Measurements from ENCODE around the gene SULT4A1. TPM values are rescaled to one million over a fixed set of nuclear protein-coding genes. Genes with fewer than 3 reads are reported as not detected.

The SULT4A1 gene
- total RNA-seq, 4 donors from 2014 or later: not detected

DNA sequence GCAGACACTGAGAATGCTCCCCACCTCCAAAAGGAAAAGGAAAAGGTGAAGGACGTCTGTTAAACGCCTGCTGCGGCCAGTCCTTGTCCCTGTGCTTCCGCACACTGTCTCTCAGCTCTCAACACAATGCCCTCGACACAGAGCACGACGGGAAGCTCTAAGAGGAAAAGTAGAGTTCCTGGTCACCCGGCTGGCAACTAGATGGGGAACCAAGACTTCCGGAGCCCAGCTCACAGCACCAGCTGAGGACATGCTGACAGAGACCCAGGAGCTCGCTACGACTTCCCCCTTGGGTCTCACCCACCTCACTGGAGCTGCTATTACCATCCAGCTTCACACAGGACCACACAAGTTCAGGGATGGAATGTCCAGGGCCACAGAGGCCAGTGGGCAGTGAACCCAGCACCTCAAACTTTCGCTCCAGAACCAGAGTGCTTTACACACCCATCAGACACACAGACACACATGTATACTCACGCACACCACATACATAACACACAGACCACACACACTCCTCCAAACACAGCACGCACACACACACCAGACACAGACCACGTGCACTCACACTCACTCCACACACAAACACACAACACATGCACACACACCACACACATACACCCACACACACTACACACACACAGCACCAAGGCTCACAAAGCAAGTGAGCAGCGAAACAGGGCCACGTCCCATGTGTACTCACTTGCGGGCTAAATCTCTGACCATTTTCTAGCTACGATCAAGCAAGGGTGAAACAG, 9.6 kb downstream of the SULT4A1 start:
- Histone ChIP-seq H3K4me1 (no peaks in the 10 kb centered on the region), H3K27ac (no peak overlapping the region), H3K9me3 (peaks cover 0 to 4% (median 0%) of the 10 kb centered on the region in 3 donors), H3K4me3 (no peak overlapping the region), H3K36me3 (no peaks in the 10 kb centered on the region), H3K27me3 (peaks cover 0 to 87% (median 0%) of the 10 kb centered on the region in 4 donors)
- TF ChIP-seq, protein P1, sequence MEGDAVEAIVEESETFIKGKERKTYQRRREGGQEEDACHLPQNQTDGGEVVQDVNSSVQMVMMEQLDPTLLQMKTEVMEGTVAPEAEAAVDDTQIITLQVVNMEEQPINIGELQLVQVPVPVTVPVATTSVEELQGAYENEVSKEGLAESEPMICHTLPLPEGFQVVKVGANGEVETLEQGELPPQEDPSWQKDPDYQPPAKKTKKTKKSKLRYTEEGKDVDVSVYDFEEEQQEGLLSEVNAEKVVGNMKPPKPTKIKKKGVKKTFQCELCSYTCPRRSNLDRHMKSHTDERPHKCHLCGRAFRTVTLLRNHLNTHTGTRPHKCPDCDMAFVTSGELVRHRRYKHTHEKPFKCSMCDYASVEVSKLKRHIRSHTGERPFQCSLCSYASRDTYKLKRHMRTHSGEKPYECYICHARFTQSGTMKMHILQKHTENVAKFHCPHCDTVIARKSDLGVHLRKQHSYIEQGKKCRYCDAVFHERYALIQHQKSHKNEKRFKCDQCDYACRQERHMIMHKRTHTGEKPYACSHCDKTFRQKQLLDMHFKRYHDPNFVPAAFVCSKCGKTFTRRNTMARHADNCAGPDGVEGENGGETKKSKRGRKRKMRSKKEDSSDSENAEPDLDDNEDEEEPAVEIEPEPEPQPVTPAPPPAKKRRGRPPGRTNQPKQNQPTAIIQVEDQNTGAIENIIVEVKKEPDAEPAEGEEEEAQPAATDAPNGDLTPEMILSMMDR (IDR thresholded peaks at IDR 0.05): no peak
- TF ChIP-seq POLR2A (IDR thresholded peaks at IDR 0.05): no peak
- DNase-seq: no peak
- intact Hi-C loops (cut with DNase I): no loop called here
- WGBS, 2 donors: 74 to 76% methylated on average over 8 to 12 of the region's 19 CpGs

DNA sequence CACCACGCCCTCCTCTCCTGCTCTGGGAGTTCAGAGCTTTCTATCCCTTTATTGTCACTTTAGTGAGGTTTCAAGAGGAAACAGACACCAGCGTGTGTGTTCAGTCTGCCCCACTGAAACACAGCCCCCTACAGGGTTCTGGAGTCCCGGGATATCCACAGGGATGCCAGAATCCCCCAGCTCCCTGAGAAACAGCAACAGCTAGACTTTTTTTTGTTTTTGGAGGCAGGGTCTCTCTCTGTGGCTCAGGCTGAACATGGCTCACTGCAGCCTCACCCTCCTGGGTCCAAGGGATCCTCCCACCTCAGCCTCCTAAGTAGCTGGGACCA, 10.4 kb downstream of the SULT4A1 start:
- H3K36me3 ChIP-seq: no peaks in the 10 kb centered on the region
- WGBS, 2 donors: 36 to 43% methylated on average over 3 of the region's 3 CpGs

DNA sequence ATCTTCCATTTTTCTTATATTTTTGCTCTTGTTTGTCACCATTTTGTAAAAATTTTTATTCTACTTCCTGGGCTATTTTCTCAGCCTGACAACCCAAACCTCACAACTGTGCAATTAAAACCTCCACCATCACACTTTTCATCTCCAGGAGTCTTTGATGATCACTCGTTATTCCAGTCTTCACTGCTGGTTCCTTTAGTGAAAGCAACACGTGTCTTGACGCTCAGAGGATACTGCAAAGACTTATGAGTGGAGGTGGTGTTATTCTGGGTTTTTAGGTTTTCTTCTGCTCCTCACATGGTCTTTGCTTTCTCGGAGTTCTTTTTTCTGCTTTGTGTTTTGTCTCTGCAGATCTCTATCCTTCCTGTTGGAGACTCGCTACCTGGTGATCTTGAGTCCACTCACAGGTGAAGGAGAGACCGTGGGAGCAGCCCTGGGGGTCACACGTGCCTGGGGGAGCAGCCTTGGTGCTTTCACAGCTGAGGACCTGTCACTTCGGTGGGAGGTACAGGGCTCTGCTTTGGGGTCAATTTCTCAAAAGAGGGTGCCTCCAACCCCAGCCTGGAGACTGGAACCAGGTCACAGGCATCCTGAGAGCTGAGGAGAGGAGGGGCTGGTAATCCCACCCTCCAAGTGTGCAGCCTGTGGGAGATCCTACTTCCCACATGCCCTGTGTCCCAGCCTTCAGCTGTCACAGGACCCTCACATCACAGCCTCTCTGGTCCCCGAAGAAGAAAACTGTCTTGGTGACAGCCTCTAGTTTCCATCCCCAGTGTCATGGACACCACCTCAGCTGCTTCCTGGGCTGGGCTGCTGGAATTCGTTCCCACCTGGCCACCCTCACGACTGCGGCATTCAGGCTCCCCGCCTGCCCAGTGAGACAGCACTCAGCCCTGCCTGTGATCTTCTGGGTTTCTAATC, 11.0 kb downstream of the SULT4A1 start:
- Histone ChIP-seq H3K27ac (no peak overlapping the region), H3K4me3 (no peak overlapping the region), H3K27me3 (peaks cover 0 to 96% (median 0%) of the 10 kb centered on the region in 4 donors), H3K36me3 (no peaks in the 10 kb centered on the region), H3K4me1 (no peaks in the 10 kb centered on the region), H3K9me3 (no peaks in the 10 kb centered on the region)
- intact Hi-C loops (cut with DNase I): no loop called here
- 56% methylated on average over 11 to 12 of the region's 13 CpGs for WGBS, 2 donors
- DNase-seq: no peak
- TF ChIP-seq, protein P1 (IDR thresholded peaks at IDR 0.05): no peak
- TF ChIP-seq POLR2A (IDR thresholded peaks at IDR 0.05): no peak

More for the DNA sequence above, 10.4 kb downstream of the SULT4A1 start:
- TF ChIP-seq, protein P1 (IDR thresholded peaks at IDR 0.05): no peak
- TF ChIP-seq POLR2A (IDR thresholded peaks at IDR 0.05): no peak
- Histone ChIP-seq H3K27me3 (peaks cover 0 to 91% (median 0%) of the 10 kb centered on the region in 4 donors), H3K27ac (no peak overlapping the region), H3K9me3 (peaks cover 0 to 4% (median 0%) of the 10 kb centered on the region in 3 donors), H3K4me3 (no peak overlapping the region), H3K4me1 (no peaks in the 10 kb centered on the region)
- DNase-seq: no peak
- intact Hi-C loops (cut with DNase I): no loop called here

DNA sequence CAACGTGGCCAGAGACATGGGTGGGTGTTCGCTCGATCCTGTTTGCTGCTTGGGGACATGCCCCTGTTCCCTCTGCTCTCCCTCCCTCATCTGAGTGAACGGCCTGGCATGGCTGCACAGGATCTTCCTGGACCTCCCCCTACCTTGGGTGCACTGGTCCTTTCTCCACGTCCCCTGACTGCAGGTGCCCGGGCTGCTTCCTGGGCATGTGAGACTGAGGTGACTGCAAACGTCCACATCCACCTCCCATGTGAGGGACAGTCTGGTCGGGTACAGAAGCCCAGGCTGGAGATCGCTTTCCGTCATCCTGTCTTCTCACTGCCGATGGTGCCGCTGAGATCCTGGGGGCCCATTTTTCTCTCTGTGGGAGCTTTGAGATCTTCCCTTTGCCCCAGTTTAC, 11.8 kb downstream of the SULT4A1 start:
- intact Hi-C loops (cut with DNase I): no loop called here
- H3K27ac ChIP-seq: no peak overlapping the region
- no peaks in the 10 kb centered on the region for H3K4me1 ChIP-seq
- no peaks in the 10 kb centered on the region for H3K9me3 ChIP-seq
- H3K36me3 ChIP-seq: no peaks in the 10 kb centered on the region
- 37 to 41% methylated on average over 11 of the region's 12 CpGs for WGBS, 2 donors
- H3K27me3 ChIP-seq: peaks cover 0 to 96% (median 0%) of the 10 kb centered on the region in 4 donors
- DNase-seq: no peak
- TF ChIP-seq, protein P1 (IDR thresholded peaks at IDR 0.05): no peak
- no peak for TF ChIP-seq POLR2A (IDR thresholded peaks at IDR 0.05)
- no peak overlapping the region for H3K4me3 ChIP-seq

DNA sequence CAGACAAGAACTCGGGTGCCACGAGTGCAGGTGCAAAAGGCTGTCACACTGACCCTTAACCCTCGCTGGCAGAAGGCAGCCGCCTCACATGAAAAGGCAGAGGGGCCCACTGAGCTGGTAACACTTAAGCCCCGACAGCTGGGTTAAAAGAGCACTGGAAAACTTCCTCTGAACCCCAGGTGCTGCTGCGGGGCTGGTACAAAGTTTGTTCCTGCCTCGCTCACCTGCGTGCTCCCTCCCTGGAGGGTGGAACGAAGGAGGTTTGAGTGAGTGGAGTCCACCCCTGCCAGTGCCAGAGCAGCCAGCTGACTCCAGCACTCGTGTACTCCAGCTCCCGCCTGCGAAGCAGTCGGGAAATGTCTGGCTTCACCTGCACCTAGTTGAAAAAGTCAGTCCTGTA, 12.6 kb downstream of the SULT4A1 start:
- no peak for TF ChIP-seq POLR2A (IDR thresholded peaks at IDR 0.05)
- TF ChIP-seq, protein P1 (IDR thresholded peaks at IDR 0.05): no peak
- no peaks in the 10 kb centered on the region for H3K36me3 ChIP-seq
- H3K27me3 ChIP-seq: peaks cover 0 to 93% (median 0%) of the 10 kb centered on the region in 4 donors
- intact Hi-C loops (cut with DNase I): no loop called here
- H3K27ac ChIP-seq: no peak overlapping the region
- no peak for DNase-seq
- WGBS, 2 donors: 65 to 71% methylated on average over 4 to 6 of the region's 13 CpGs
- H3K4me1 ChIP-seq: no peaks in the 10 kb centered on the region
- H3K4me3 ChIP-seq: no peak overlapping the region
- no peaks in the 10 kb centered on the region for H3K9me3 ChIP-seq

All from esophagus squamous epithelium (tissue), 5 donors.